Measurements from ENCODE around the gene BBOF1. TPM values are rescaled to one million over a fixed set of nuclear protein-coding genes. Genes with fewer than 3 reads are reported as not detected.

Gene BBOF1
- total and polyA plus RNA-seq, 2 donors (not counting 3 experiments of a cell fraction or from before 2014, with no cell fraction given) = 0.63 to 2.3 TPM

DNA sequence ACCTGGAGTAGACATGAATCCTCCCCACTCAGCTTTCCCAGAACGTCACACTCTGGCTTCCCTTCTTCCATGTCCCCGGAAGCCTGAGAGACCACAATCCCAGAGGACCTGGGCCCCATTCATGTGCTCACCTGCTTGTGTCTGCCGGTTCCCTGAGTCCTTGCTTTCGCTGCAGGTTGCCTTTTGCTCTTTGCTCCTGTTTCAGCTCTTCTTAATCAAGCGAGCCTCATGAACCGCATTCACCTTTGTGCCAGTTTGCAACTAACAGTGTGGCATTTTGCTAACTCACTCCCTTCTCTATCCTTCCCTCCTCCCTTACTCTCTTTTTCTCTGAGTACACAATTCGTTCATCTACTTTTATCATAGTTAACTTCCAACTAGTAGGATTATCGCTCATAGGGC is 23.2 kb upstream of the BBOF1 start:
- Histone ChIP-seq H3K9ac (replicated peaks; ENCODE audit: extremely low read depth, insufficient read depth, low read length) (no peak overlapping the region), H4K20me1 (replicated peaks; ENCODE audit: control insufficient read depth, extremely low read depth, insufficient read depth, low read length) (no peaks in the 10 kb centered on the region), H3K27ac (ENCODE audit: insufficient read depth, low read depth, low read length) (no peak overlapping the region), H2AFZ (ENCODE audit: low read depth, low read length) (no peak overlapping the region), H3K4me2 (ENCODE audit: insufficient read depth, low read length) (no peak overlapping the region), H3K79me2 (ENCODE audit: control insufficient read depth, insufficient read depth, low read length) (no peaks in the 10 kb centered on the region), H3K9me3 (replicated peaks; ENCODE audit: control insufficient read depth, insufficient read depth, low read length) (no peaks in the 10 kb centered on the region), H3K9me1 (replicated peaks; ENCODE audit: control insufficient read depth, extremely low read depth, insufficient read depth, low read length) (no peaks in the 10 kb centered on the region), H3K36me3 (ENCODE audit: control insufficient read depth in 2 of 2, extremely low read depth in 1 of 2, insufficient read depth in 2 of 2, low read length in 2 of 2) (no peaks in the 10 kb centered on the region), H3K4me1 (ENCODE audit: control insufficient read depth, extremely low read depth, insufficient read depth, low read length) (no peaks in the 10 kb centered on the region), H3K27me3 (ENCODE audit: control insufficient read depth in 2 of 2, insufficient read depth in 2 of 2, low read length in 2 of 2) (no peaks in the 10 kb centered on the region), H3K4me3 (replicated peaks in 1 of 3; ENCODE audit: insufficient read depth in 1 of 3, low read depth in 1 of 3, low read length in 3 of 3) (no peak overlapping the region)
- FAIRE-seq (no peak), DNase-seq (ENCODE audit: low read depth, low spot score) (no peak)
- no TSS peak for BruUV-seq (replicated peaks)
- POLR2A ChIA-PET = no interaction called here
- intact Hi-C loops (cut with micrococcal nuclease) (no loop called here), dilution Hi-C loops (cut with MboI; ENCODE audit: extremely low pct_ligation_motif_present, low sequenced_read_pairs) (no loop called here)
- TF ChIP-seq JUN (IDR thresholded peaks at IDR 0.05; ENCODE audit: borderline replicate concordance, insufficient read depth, insufficient read length, low read depth) (no peak), FOS (IDR thresholded peaks at IDR 0.05; ENCODE audit: borderline replicate concordance, insufficient read depth, low read length) (no peak), MYC (IDR thresholded peaks at IDR 0.05; ENCODE audit: low read depth, low read length) (no peak), POLR2AphosphoS5 (IDR thresholded peaks at IDR 0.05; ENCODE audit: insufficient read depth, low read depth, low read length) (no peak), GATA2 (IDR thresholded peaks at IDR 0.05; ENCODE audit: insufficient read depth, insufficient read length, low read depth, low read length) (no peak), POLR2A (IDR thresholded peaks at IDR 0.05; ENCODE audit: low read depth, low read length) (no peak), EZH2 (IDR thresholded peaks at IDR 0.05; ENCODE audit: borderline replicate concordance, low read depth, low read length, severe bottlenecking) (no peak)
- TF ChIP-seq, protein P1, sequence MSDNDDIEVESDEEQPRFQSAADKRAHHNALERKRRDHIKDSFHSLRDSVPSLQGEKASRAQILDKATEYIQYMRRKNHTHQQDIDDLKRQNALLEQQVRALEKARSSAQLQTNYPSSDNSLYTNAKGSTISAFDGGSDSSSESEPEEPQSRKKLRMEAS (IDR thresholded peaks at IDR 0.05; ENCODE audit: insufficient read depth, insufficient read length) = no peak
- TF ChIP-seq, protein P2, sequence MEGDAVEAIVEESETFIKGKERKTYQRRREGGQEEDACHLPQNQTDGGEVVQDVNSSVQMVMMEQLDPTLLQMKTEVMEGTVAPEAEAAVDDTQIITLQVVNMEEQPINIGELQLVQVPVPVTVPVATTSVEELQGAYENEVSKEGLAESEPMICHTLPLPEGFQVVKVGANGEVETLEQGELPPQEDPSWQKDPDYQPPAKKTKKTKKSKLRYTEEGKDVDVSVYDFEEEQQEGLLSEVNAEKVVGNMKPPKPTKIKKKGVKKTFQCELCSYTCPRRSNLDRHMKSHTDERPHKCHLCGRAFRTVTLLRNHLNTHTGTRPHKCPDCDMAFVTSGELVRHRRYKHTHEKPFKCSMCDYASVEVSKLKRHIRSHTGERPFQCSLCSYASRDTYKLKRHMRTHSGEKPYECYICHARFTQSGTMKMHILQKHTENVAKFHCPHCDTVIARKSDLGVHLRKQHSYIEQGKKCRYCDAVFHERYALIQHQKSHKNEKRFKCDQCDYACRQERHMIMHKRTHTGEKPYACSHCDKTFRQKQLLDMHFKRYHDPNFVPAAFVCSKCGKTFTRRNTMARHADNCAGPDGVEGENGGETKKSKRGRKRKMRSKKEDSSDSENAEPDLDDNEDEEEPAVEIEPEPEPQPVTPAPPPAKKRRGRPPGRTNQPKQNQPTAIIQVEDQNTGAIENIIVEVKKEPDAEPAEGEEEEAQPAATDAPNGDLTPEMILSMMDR (IDR thresholded peaks at IDR 0.05; ENCODE audit: extremely low read depth in 1 of 2, insufficient read depth in 1 of 2, low read depth in 1 of 2, low read length in 2 of 2) = no peak
- CTCF ChIA-PET = no interaction called here

Measured in endothelial cell of umbilical vein (primary cell).